Liver (tissue), 9 donors: Measurements from ENCODE around the gene MSL3. TPM values are rescaled to one million over a fixed set of nuclear protein-coding genes. Genes with fewer than 3 reads are reported as not detected.

Experiments
- DNase-seq: peaks from one replicate; pipeline ENCODE4 v3.0.0-alpha.2; 2017; ENCODE audit warnings: low spot score
- H3K27ac ChIP-seq, 2 donors: one replicate each; pipeline ENCODE4 v1.7.0; 2013; ENCODE audit warnings: inconsistent platforms in 2 of 2, low read length in 2 of 2, control low read depth in 1 of 2, low read depth in 1 of 2, mild to moderate bottlenecking in 1 of 2
- H3K27me3 ChIP-seq, 4 donors: one replicate each; pipeline versions ENCODE4 v1.6.1 to v1.7.0; 2013; ENCODE audit warnings: low read length in 3 of 4, inconsistent platforms in 1 of 4, mild to moderate bottlenecking in 1 of 4, moderate library complexity in 1 of 4; ENCODE audit not compliant: control insufficient read depth in 4 of 4, insufficient read depth in 4 of 4
- H3K36me3 ChIP-seq, 4 donors: one replicate each; pipeline versions ENCODE4 v1.6.1 to v1.7.0; 2013; ENCODE audit warnings: low read length in 3 of 4, mild to moderate bottlenecking in 3 of 4, low read depth in 1 of 4, moderate library complexity in 1 of 4; ENCODE audit not compliant: control insufficient read depth in 4 of 4, insufficient read depth in 3 of 4
- H3K4me1 ChIP-seq, 4 donors: one replicate each; pipeline versions ENCODE4 v1.6.1 to v1.7.0; 2013; ENCODE audit warnings: low read length in 3 of 4, mild to moderate bottlenecking in 3 of 4, moderate library complexity in 1 of 4; ENCODE audit not compliant: control insufficient read depth in 4 of 4, insufficient read depth in 4 of 4
- H3K4me3 ChIP-seq, 3 donors: one replicate each; pipeline versions ENCODE4 v1.6.1 to v1.7.0; 2013; ENCODE audit warnings: low read length in 3 of 3, control low read depth in 1 of 3, low read depth in 1 of 3, mild to moderate bottlenecking in 1 of 3
- H3K9ac ChIP-seq, 2 donors: one replicate each; pipeline ENCODE4 v1.7.0; 2013; ENCODE audit warnings: low read length in 2 of 2, mild to moderate bottlenecking in 2 of 2, moderate library complexity in 2 of 2, control low read depth in 1 of 2, low read depth in 1 of 2
- H3K9me3 ChIP-seq, 4 donors: one replicate each; pipeline versions ENCODE4 v1.6.1 to v1.7.0; 2013; ENCODE audit warnings: low read length in 3 of 4; ENCODE audit not compliant: control insufficient read depth in 4 of 4
- ATF3 ChIP-seq: IDR thresholded peaks from 2 replicates; pipeline ENCODE4 v1.6.1; 2016; ENCODE audit warnings: antibody characterized with exemption
- CTCF ChIP-seq: fragments of 150-350 bp; IDR thresholded peaks from 2 replicates; pipeline ENCODE4 v1.5.1; 2017; ENCODE audit warnings: improper control_type of control experiment, low read depth, low read length; ENCODE audit not compliant: missing input control
- EGR1 ChIP-seq, 2 donors: IDR thresholded peaks; 2 replicates each; pipeline ENCODE4 v1.6.1; 2016 to 2018; ENCODE audit warnings: antibody characterized with exemption in 2 of 2, low read depth in 2 of 2
- FOXA1 ChIP-seq: IDR thresholded peaks from 2 replicates; pipeline ENCODE4 v1.6.1; 2016; ENCODE audit warnings: antibody characterized with exemption
- FOXA2 ChIP-seq: IDR thresholded peaks from 2 replicates; pipeline ENCODE4 v1.6.1; 2016; ENCODE audit warnings: antibody characterized with exemption
- GABPA ChIP-seq, 2 donors: IDR thresholded peaks in 1 of 2; conservative IDR thresholded peaks in 1 of 2; 2 replicates each; pipeline ENCODE4 v1.6.1; 2016; ENCODE audit warnings: antibody characterized with exemption in 2 of 2, mild to moderate bottlenecking in 1 of 2, moderate library complexity in 1 of 2
- HNF4A ChIP-seq, 2 donors: conservative IDR thresholded peaks; 2 replicates each; pipeline ENCODE4 v1.6.1; 2016; ENCODE audit warnings: antibody characterized with exemption in 2 of 2, mild to moderate bottlenecking in 2 of 2
- HNF4G ChIP-seq: IDR thresholded peaks from 2 replicates; pipeline ENCODE4 v1.6.1; 2016; ENCODE audit warnings: antibody characterized with exemption
- JUND ChIP-seq, 2 donors: IDR thresholded peaks; 2 replicates each; pipeline ENCODE4 v1.6.1; 2016; ENCODE audit warnings: antibody characterized with exemption in 2 of 2
- NR2F2 ChIP-seq: IDR thresholded peaks from 2 replicates; pipeline ENCODE4 v1.6.1; 2016; ENCODE audit warnings: antibody characterized with exemption
- RAD21 ChIP-seq, 2 donors: IDR thresholded peaks; 2 replicates each; pipeline ENCODE4 v1.6.1; 2016; ENCODE audit warnings: antibody characterized with exemption in 2 of 2, mild to moderate bottlenecking in 2 of 2
- RXRA ChIP-seq, 2 donors: IDR thresholded peaks; 2 replicates each; pipeline ENCODE4 v1.6.1; 2017 to 2018; ENCODE audit warnings: antibody characterized with exemption in 2 of 2, mild to moderate bottlenecking in 1 of 2
- SP1 ChIP-seq: IDR thresholded peaks from 2 replicates; pipeline ENCODE4 v1.6.1; 2018; ENCODE audit warnings: antibody characterized with exemption, mild to moderate bottlenecking
- TAF1 ChIP-seq: conservative IDR thresholded peaks from 2 replicates; pipeline ENCODE4 v1.6.1; 2016; ENCODE audit warnings: antibody characterized with exemption, mild to moderate bottlenecking
- YY1 ChIP-seq: IDR thresholded peaks from 2 replicates; pipeline ENCODE4 v1.6.1; 2016; ENCODE audit warnings: antibody characterized with exemption, mild to moderate bottlenecking
- ZBTB33 ChIP-seq: IDR thresholded peaks from 2 replicates; pipeline ENCODE4 v1.6.1; 2016; ENCODE audit warnings: antibody characterized with exemption
- WGBS: extraction: QIAGEN DNeasy Blood & Tissue Kit; methylation state at CpG from one replicate; pipeline ENCODE4 v1.1.7; 2013; 5-methylcytosine and 5-hydroxymethylcytosine counted together
- polyA plus RNA-seq, 2 donors: library from polyadenylated mRNA; stranded (reverse) in 1 of 2; unstranded in 1 of 2; fragments of 200-250 nt in 1 of 2; fragments of >200 nt in 1 of 2; fragmentation: Nextera tagmentation in 1 of 2; extraction: Ambion mirVana in 1 of 2; gene quantifications; one replicate each; pipeline versions ENCODE4 v1.2.1 to v1.2.3, GENCODE V29; 2013 to 2015
- total RNA-seq, 2 donors: library from RNA; depleted of rRNA; stranded (reverse); fragments of >200 nt; gene quantifications; one replicate each; pipeline ENCODE4 v1.2.3, GENCODE V29; 2014
- TF ChIP-seq, protein P1 (sequence below): IDR thresholded peaks from 2 replicates; pipeline ENCODE4 v1.6.1; 2016; ENCODE audit warnings: antibody characterized with exemption, mild to moderate bottlenecking
- TF ChIP-seq, protein P2 (sequence below): IDR thresholded peaks from 2 replicates; pipeline ENCODE4 v1.6.1; 2016; ENCODE audit warnings: antibody characterized with exemption
- donor health status: healthy.
- donor health status: healthy.
- donor health status: healthy.
- donor health status: healthy.
- donor health status: healthy.

Gene MSL3
- total and polyA plus RNA-seq, 4 donors: 7.3 to 13.6 (median 8.9) TPM

- TF ChIP-seq ZBTB33: no peak
- TF ChIP-seq GABPA (IDR thresholded peaks at IDR 0.05 in 1 of 2, conservative IDR thresholded peaks at IDR 0.05 in 1 of 2): no peak
- no peak for TF ChIP-seq NR2F2
- TF ChIP-seq YY1: no peak
- no peak for TF ChIP-seq FOXA2
- TF ChIP-seq, protein P1, sequence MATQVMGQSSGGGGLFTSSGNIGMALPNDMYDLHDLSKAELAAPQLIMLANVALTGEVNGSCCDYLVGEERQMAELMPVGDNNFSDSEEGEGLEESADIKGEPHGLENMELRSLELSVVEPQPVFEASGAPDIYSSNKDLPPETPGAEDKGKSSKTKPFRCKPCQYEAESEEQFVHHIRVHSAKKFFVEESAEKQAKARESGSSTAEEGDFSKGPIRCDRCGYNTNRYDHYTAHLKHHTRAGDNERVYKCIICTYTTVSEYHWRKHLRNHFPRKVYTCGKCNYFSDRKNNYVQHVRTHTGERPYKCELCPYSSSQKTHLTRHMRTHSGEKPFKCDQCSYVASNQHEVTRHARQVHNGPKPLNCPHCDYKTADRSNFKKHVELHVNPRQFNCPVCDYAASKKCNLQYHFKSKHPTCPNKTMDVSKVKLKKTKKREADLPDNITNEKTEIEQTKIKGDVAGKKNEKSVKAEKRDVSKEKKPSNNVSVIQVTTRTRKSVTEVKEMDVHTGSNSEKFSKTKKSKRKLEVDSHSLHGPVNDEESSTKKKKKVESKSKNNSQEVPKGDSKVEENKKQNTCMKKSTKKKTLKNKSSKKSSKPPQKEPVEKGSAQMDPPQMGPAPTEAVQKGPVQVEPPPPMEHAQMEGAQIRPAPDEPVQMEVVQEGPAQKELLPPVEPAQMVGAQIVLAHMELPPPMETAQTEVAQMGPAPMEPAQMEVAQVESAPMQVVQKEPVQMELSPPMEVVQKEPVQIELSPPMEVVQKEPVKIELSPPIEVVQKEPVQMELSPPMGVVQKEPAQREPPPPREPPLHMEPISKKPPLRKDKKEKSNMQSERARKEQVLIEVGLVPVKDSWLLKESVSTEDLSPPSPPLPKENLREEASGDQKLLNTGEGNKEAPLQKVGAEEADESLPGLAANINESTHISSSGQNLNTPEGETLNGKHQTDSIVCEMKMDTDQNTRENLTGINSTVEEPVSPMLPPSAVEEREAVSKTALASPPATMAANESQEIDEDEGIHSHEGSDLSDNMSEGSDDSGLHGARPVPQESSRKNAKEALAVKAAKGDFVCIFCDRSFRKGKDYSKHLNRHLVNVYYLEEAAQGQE: no peak
- no peak for TF ChIP-seq ATF3
- TF ChIP-seq EGR1 (IDR thresholded peaks at IDR 0.05; ENCODE audit: low read depth in 2 of 2): no peak
- no peak for TF ChIP-seq JUND (IDR thresholded peaks at IDR 0.05)
- no peak for TF ChIP-seq HNF4A (conservative IDR thresholded peaks at IDR 0.05)
- TF ChIP-seq RAD21 (IDR thresholded peaks at IDR 0.05): peak; percentile 82 to 91
- no peak for TF ChIP-seq TAF1
- no peak for TF ChIP-seq FOXA1
- peak; percentile 77 for TF ChIP-seq CTCF
- TF ChIP-seq SP1: no peak
- TF ChIP-seq HNF4G: no peak
- TF ChIP-seq, protein P2, sequence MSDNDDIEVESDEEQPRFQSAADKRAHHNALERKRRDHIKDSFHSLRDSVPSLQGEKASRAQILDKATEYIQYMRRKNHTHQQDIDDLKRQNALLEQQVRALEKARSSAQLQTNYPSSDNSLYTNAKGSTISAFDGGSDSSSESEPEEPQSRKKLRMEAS: no peak
- Histone ChIP-seq H3K4me1 (peaks cover 0 to 3% (median 0%) of the 10 kb centered on the region in 4 donors), H3K4me3 (no peak overlapping the region), H3K36me3 (peaks cover 0 to 15% (median 7%) of the 10 kb centered on the region in 4 donors), H3K9ac (no peak overlapping the region), H3K27me3 (no peaks in the 10 kb centered on the region), H3K27ac (no peak overlapping the region), H3K9me3 (no peaks in the 10 kb centered on the region)
- DNase-seq: peak; percentile 34
- WGBS: 9% methylated on average over 12 of the region's 12 CpGs
Measured at GRCh38 chrX:11770320-11770719, 12.3 kb downstream of the MSL3 start.

GRCh38 chrX:11778230-11778629 lies 20.2 kb downstream of the MSL3 start:
- no peak overlapping the region for H3K27ac ChIP-seq
- no peaks in the 10 kb centered on the region for H3K4me1 ChIP-seq
- peaks cover 0 to 7% (median 5%) of the 10 kb centered on the region in 4 donors for H3K36me3 ChIP-seq
- no peaks in the 10 kb centered on the region for H3K27me3 ChIP-seq
- H3K9me3 ChIP-seq: no peaks in the 10 kb centered on the region
- 90% methylated on average over 4 of the region's 4 CpGs for WGBS
- H3K4me3 ChIP-seq: no peak overlapping the region
- no peak overlapping the region for H3K9ac ChIP-seq
- no peak for DNase-seq
- TF ChIP-seq TAF1 (no peak), RXRA (IDR thresholded peaks at IDR 0.05) (no peak), JUND (IDR thresholded peaks at IDR 0.05) (no peak), ZBTB33 (no peak)
